Thymus (tissue), 11 donors: Measurements from ENCODE around the gene ASTL. TPM values are rescaled to one million over a fixed set of nuclear protein-coding genes. Genes with fewer than 3 reads are reported as not detected.

Source experiments
- DNase-seq, 9 donors: peaks; one replicate each; pipeline ENCODE4 v3.0.0-alpha.2; 2013; ENCODE audit warnings: low spot score in 9 of 9, low read depth in 6 of 9, missing footprints in 1 of 9
- H3K27ac ChIP-seq, 2 donors: one replicate each; pipeline ENCODE4 v1.5.1; 2013; ENCODE audit warnings: control low read depth in 1 of 2, low read depth in 1 of 2, low read length in 1 of 2, mild to moderate bottlenecking in 1 of 2, moderate library complexity in 1 of 2
- H3K27me3 ChIP-seq, 2 donors: one replicate each; pipeline ENCODE4 v1.5.1; 2013; ENCODE audit warnings: low read length in 1 of 2; ENCODE audit not compliant: control insufficient read depth in 2 of 2, insufficient read depth in 1 of 2
- H3K36me3 ChIP-seq, 2 donors: one replicate each; pipeline ENCODE4 v1.5.1; 2013; ENCODE audit warnings: low read length in 1 of 2, mild to moderate bottlenecking in 1 of 2, moderate library complexity in 1 of 2; ENCODE audit not compliant: control insufficient read depth in 2 of 2, insufficient read depth in 2 of 2
- H3K4me1 ChIP-seq, 2 donors: one replicate each; pipeline ENCODE4 v1.5.1; 2013; ENCODE audit warnings: low read length in 2 of 2; ENCODE audit not compliant: control insufficient read depth in 2 of 2, insufficient read depth in 2 of 2
- H3K4me3 ChIP-seq, 2 donors: one replicate each; pipeline ENCODE4 v1.5.1; 2013; ENCODE audit warnings: low read length in 2 of 2, control low read depth in 1 of 2, mild to moderate bottlenecking in 1 of 2
- H3K9me3 ChIP-seq, 2 donors: one replicate each; pipeline ENCODE4 v1.5.1; 2013; ENCODE audit warnings: low read length in 1 of 2, mild to moderate bottlenecking in 1 of 2; ENCODE audit not compliant: control insufficient read depth in 2 of 2, insufficient read depth in 1 of 2
- WGBS: extraction: QIAGEN DNeasy Blood & Tissue Kit; methylation state at CpG from one replicate; pipeline ENCODE4 v1.1.7; 2013; 5-methylcytosine and 5-hydroxymethylcytosine counted together
- polyA plus RNA-seq: library from polyadenylated mRNA; stranded (reverse); fragments of 200-250 nt; gene quantifications from one replicate; pipeline ENCODE4 v1.2.3, GENCODE V29; 2013
- total RNA-seq: library from RNA; stranded (reverse); fragments of 120-200 nt; gene quantifications from one replicate; pipeline ENCODE4 v1.2.4, GENCODE V29; 2013
- donor health status: healthy.

The ASTL gene
- total and polyA plus RNA-seq, 2 donors, result 0.42 to 2.9 TPM

DNA sequence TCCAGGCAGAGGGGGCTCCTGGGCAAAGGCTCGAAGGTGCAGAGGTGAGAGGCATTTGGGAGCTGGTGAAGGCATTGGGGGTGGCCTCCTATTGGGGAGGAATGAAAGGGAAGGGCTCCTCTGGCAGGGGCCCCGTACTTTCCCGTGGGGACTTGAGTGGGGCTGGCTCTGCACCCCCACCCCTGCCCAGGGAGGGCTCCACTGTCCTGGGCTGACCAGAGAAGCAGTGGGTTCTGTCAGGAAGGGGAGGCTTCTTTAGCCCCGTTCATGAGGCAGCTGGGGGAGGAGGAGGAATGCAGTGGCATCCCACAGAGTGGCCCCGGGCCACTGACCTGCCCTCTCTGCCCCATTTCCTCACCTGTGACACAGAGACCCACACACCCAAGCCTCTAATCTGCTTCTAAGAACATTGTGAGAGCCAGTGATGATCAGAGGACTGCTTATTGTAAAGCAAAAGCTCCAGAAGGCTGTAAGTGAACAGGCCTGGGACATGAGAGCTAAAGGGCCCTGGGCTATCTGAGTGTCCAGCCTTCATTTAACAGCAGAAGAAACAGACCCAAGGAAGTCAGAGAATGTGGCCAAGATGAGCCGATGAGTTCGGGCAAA, 65.0 kb downstream of the ASTL start:
- no peak overlapping the region for H3K27ac ChIP-seq
- H3K27me3 ChIP-seq, result peaks cover 0 to 3% of the 10 kb centered on the region in 2 donors
- H3K4me3 ChIP-seq, result no peak overlapping the region
- no peaks in the 10 kb centered on the region for H3K9me3 ChIP-seq
- H3K36me3 ChIP-seq, result no peaks in the 10 kb centered on the region
- DNase-seq, result no peak
- H3K4me1 ChIP-seq, result no peaks in the 10 kb centered on the region
- 87% methylated on average over 7 of the region's 7 CpGs for WGBS

Other genes starting within 250 kb of the ASTL start
- 40.9 TPM for gene ANKRD36C, start 146.7 kb downstream of the ASTL start, total RNA-seq
- 5.2 TPM for gene ANKRD36C, start 146.7 kb downstream of the ASTL start, polyA plus RNA-seq
- gene GPAT2, start 103.6 kb downstream of the ASTL start, total RNA-seq, result 0.38 TPM
- 3.4 TPM for gene GPAT2, start 103.6 kb downstream of the ASTL start, polyA plus RNA-seq
- 0.28 TPM for gene ADRA2B, start 21.9 kb downstream of the ASTL start, total RNA-seq
- 0.52 TPM for gene ADRA2B, start 21.9 kb downstream of the ASTL start, polyA plus RNA-seq
- 60.0 TPM for gene DUSP2, start 6.9 kb upstream of the ASTL start, total RNA-seq
- gene DUSP2, start 6.9 kb upstream of the ASTL start, polyA plus RNA-seq, result 208 TPM
- 94.5 TPM for gene STARD7, start 70.3 kb upstream of the ASTL start, total RNA-seq
- gene STARD7, start 70.3 kb upstream of the ASTL start, polyA plus RNA-seq, result 69.5 TPM
- gene TMEM127, start 127.5 kb upstream of the ASTL start, total RNA-seq, result 6.9 TPM
- 13.7 TPM for gene TMEM127, start 127.5 kb upstream of the ASTL start, polyA plus RNA-seq
- 51.3 TPM for gene CIAO1, start 127.7 kb upstream of the ASTL start, total RNA-seq
- gene CIAO1, start 127.7 kb upstream of the ASTL start, polyA plus RNA-seq, result 38.6 TPM
- gene SNRNP200, start 167.0 kb upstream of the ASTL start, total RNA-seq, result 51.1 TPM
- 105 TPM for gene SNRNP200, start 167.0 kb upstream of the ASTL start, polyA plus RNA-seq
- 7.7 TPM for gene ITPRIPL1, start 186.8 kb upstream of the ASTL start, total RNA-seq
- 1.9 TPM for gene ITPRIPL1, start 186.8 kb upstream of the ASTL start, polyA plus RNA-seq
- gene NCAPH, start 197.3 kb upstream of the ASTL start, total RNA-seq, result 33.9 TPM
- 3.1 TPM for gene NCAPH, start 197.3 kb upstream of the ASTL start, polyA plus RNA-seq